Ishikawa (cell line): ENCODE data around the gene STEEP1.

Experiments
- CEBPB ChIP-seq: IDR thresholded peaks from 2 replicates; pipeline ENCODE4 v1.6.1; 2012
- CREB1 ChIP-seq: IDR thresholded peaks from 2 replicates; pipeline ENCODE4 v1.6.1; 2012; ENCODE audit warnings: low read depth
- EGR1 ChIP-seq: IDR thresholded peaks from 2 replicates; pipeline ENCODE4 v1.6.1; 2012
- EP300 ChIP-seq: IDR thresholded peaks from 2 replicates; pipeline ENCODE4 v1.6.1; 2012; ENCODE audit warnings: borderline replicate concordance
- FOXM1 ChIP-seq: IDR thresholded peaks from 2 replicates; pipeline ENCODE4 v1.6.1; 2012; ENCODE audit warnings: low read depth, borderline replicate concordance
- MAX ChIP-seq: IDR thresholded peaks from 2 replicates; pipeline ENCODE4 v1.6.1; 2012
- NFIC ChIP-seq: IDR thresholded peaks from 2 replicates; pipeline ENCODE4 v1.6.1; 2012
- RAD21 ChIP-seq: IDR thresholded peaks from 2 replicates; pipeline ENCODE4 v1.6.1; 2012; ENCODE audit warnings: low read depth
- TAF1 ChIP-seq: IDR thresholded peaks from 2 replicates; pipeline ENCODE4 v1.6.1; 2012; ENCODE audit warnings: low read depth, mild to moderate bottlenecking
- TCF12 ChIP-seq: IDR thresholded peaks from 2 replicates; pipeline ENCODE4 v1.6.1; 2012; ENCODE audit warnings: low read depth
- TEAD4 ChIP-seq: IDR thresholded peaks from 2 replicates; pipeline ENCODE4 v1.6.1; 2012
- YY1 ChIP-seq: IDR thresholded peaks from 2 replicates; pipeline ENCODE4 v1.6.1; 2012; ENCODE audit warnings: low read depth
- ZBTB7A ChIP-seq: IDR thresholded peaks from 2 replicates; pipeline ENCODE4 v1.6.1; 2012; ENCODE audit warnings: low read depth
- TF ChIP-seq, protein P1 (sequence below): IDR thresholded peaks from 2 replicates; pipeline ENCODE4 v1.6.1; 2012
- TF ChIP-seq, protein P2 (sequence below): IDR thresholded peaks from 2 replicates; pipeline ENCODE4 v1.6.1; 2012; ENCODE audit warnings: low read depth, mild to moderate bottlenecking

Gene STEEP1

GRCh38 chrX:119512146-119512800 lies 52.9 kb downstream of the STEEP1 start:
- no peak for TF ChIP-seq YY1
- peak; percentile 90 for TF ChIP-seq RAD21

DNA sequence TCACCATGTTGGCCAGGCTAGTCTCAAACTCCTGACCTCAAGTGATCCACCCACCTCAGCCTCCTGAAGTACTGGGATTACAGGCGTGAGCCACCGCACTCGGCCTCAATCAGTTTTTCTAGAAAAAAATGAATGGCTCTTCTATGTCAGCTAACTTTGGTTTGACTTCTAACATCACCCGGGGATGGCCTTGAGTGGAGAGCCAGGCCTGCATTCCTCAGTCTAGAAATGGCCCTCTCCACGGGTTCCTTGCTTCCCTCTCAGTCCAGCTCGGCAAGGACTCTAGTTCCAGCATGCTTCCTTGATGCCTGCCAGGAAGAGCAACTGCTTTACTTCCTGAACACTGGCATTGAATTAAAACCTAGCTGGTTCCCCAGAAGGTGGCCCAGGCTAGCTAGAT lies 58.0 kb downstream of the STEEP1 start:
- no peak for TF ChIP-seq NFIC
- TF ChIP-seq CEBPB, result no peak
- TF ChIP-seq TEAD4, result no peak
- TF ChIP-seq CREB1, result no peak
- no peak for TF ChIP-seq TAF1
- TF ChIP-seq, protein P1, sequence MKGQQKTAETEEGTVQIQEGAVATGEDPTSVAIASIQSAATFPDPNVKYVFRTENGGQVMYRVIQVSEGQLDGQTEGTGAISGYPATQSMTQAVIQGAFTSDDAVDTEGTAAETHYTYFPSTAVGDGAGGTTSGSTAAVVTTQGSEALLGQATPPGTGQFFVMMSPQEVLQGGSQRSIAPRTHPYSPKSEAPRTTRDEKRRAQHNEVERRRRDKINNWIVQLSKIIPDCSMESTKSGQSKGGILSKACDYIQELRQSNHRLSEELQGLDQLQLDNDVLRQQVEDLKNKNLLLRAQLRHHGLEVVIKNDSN, result no peak
- TF ChIP-seq MAX, result no peak
- no peak for TF ChIP-seq ZBTB7A
- TF ChIP-seq YY1, result no peak
- TF ChIP-seq, protein P2, sequence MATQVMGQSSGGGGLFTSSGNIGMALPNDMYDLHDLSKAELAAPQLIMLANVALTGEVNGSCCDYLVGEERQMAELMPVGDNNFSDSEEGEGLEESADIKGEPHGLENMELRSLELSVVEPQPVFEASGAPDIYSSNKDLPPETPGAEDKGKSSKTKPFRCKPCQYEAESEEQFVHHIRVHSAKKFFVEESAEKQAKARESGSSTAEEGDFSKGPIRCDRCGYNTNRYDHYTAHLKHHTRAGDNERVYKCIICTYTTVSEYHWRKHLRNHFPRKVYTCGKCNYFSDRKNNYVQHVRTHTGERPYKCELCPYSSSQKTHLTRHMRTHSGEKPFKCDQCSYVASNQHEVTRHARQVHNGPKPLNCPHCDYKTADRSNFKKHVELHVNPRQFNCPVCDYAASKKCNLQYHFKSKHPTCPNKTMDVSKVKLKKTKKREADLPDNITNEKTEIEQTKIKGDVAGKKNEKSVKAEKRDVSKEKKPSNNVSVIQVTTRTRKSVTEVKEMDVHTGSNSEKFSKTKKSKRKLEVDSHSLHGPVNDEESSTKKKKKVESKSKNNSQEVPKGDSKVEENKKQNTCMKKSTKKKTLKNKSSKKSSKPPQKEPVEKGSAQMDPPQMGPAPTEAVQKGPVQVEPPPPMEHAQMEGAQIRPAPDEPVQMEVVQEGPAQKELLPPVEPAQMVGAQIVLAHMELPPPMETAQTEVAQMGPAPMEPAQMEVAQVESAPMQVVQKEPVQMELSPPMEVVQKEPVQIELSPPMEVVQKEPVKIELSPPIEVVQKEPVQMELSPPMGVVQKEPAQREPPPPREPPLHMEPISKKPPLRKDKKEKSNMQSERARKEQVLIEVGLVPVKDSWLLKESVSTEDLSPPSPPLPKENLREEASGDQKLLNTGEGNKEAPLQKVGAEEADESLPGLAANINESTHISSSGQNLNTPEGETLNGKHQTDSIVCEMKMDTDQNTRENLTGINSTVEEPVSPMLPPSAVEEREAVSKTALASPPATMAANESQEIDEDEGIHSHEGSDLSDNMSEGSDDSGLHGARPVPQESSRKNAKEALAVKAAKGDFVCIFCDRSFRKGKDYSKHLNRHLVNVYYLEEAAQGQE, result no peak
- TF ChIP-seq FOXM1, result no peak
- no peak for TF ChIP-seq EGR1
- no peak for TF ChIP-seq RAD21
- TF ChIP-seq TCF12, result no peak
- TF ChIP-seq EP300, result no peak

DNA sequence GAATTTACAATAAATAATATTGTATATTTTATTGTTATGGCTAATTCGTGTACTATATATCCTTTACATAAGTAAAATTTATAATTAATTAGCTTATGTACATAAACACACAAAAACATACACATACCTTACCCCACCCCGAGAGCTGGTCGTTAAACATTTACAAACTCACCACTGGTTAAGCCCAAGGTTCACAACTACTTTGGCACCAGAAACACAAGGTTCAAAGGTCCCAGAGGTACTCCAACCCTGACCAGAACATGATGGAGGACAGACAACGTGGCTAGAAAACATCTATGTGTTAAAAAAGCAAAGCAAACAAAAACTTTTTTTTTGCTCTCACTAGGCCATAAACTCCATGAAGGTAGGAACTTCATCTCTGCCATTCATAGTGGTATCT lies 59.3 kb downstream of the STEEP1 start:
- TF ChIP-seq CREB1 (no peak), NFIC (no peak)
- TF ChIP-seq, protein P2, result no peak

GRCh38 chrX:119503484-119503861 lies 61.7 kb downstream of the STEEP1 start:
- TF ChIP-seq FOXM1 (no peak), NFIC (peak; percentile 62), MAX (0 out of 2 replicates have a peak, but pooled peaks have one; percentile 15), CEBPB (no peak), EP300 (no peak), CREB1 (no peak), RAD21 (no peak), ZBTB7A (no peak), TCF12 (no peak), TEAD4 (0 out of 2 replicates have a peak, but pooled peaks have one; percentile 27)
- TF ChIP-seq, protein P2, result no peak
- TF ChIP-seq, protein P1, result no peak
